NCI-H2107 (cell line): ENCODE data around the gene IFI6.
"Not testable (repeated sequence)": the region's sequence is repeated elsewhere in the genome, so short reads cannot be mapped to it uniquely, and the experiment has no call there.

Experiments used
- DNase-seq: peaks from one replicate; lab custom pipeline; 2025; lab: John Stamatoyannopoulos, UW

Gene IFI6

GRCh38 chr1:27671964-27672749 lies at the start of gene IFI6:
TSS of gene IFI6 (minus strand) at chr1:27672192. CDS start at chr1:27669314, 2,878 bp downstream.
- DNase-seq = peak; percentile 95

GRCh38 chr1:27719286-27720251 lies 47.6 kb upstream of the IFI6 start:
- no peak for DNase-seq

- no peak for DNase-seq
Measured at GRCh38 chr1:27716262-27716895, 44.4 kb upstream of the IFI6 start.

GRCh38 chr1:27713869-27714513 lies 42.0 kb upstream of the IFI6 start:
- no peak for DNase-seq

GRCh38 chr1:27713139-27713725 lies 41.2 kb upstream of the IFI6 start:
- DNase-seq = no peak

GRCh38 chr1:27710574-27710973 lies 38.6 kb upstream of the IFI6 start:
- no peak for DNase-seq

- DNase-seq = no peak
Measured at GRCh38 chr1:27705545-27705944, 33.6 kb upstream of the IFI6 start.

- no peak for DNase-seq
Measured at GRCh38 chr1:27704958-27705357, 33.0 kb upstream of the IFI6 start.

GRCh38 chr1:27696835-27697234 lies 24.8 kb upstream of the IFI6 start:
- DNase-seq = not testable (repeated sequence)

- no peak for DNase-seq
Measured at GRCh38 chr1:27690183-27690582, 18.2 kb upstream of the IFI6 start.

- no peak for DNase-seq
Measured at GRCh38 chr1:27689423-27690173, 17.6 kb upstream of the IFI6 start.

- no peak for DNase-seq
Measured at GRCh38 chr1:27687906-27688305, 15.9 kb upstream of the IFI6 start.

- DNase-seq = peak; percentile 64
Measured at GRCh38 chr1:27686223-27686990, 14.4 kb upstream of the IFI6 start.

- DNase-seq = no peak
Measured at GRCh38 chr1:27684176-27684575, 12.2 kb upstream of the IFI6 start.

- no peak for DNase-seq
Measured at GRCh38 chr1:27682351-27682944, 10.5 kb upstream of the IFI6 start.

- DNase-seq = not testable (repeated sequence)
Measured at GRCh38 chr1:27681580-27681979, 9.6 kb upstream of the IFI6 start.

- not testable (repeated sequence) for DNase-seq
Measured at GRCh38 chr1:27680225-27680791, 8.3 kb upstream of the IFI6 start.

- DNase-seq = no peak
Measured at GRCh38 chr1:27678747-27679146, 6.8 kb upstream of the IFI6 start.

- no peak for DNase-seq
Measured at GRCh38 chr1:27676410-27676809, 4.4 kb upstream of the IFI6 start.
